AG20443 (cell line): ENCODE data around the gene CEBPB.
"Not testable (repeated sequence)": the region's sequence is repeated elsewhere in the genome, so short reads cannot be mapped to it uniquely, and the experiment has no call there.

Experiments
- DNase-seq: peaks from one replicate; pipeline ENCODE4 v3.0.0; 2012; ENCODE audit warnings: low spot score, mixed read lengths

CEBPB gene

GRCh38 chr20:50170549-50171220 is 19.9 kb upstream of the CEBPB start:
- no peak for DNase-seq

GRCh38 chr20:50172347-50173013 is 18.1 kb upstream of the CEBPB start:
- DNase-seq = peak; percentile 92

- no peak for DNase-seq
Measured at GRCh38 chr20:50174456-50174855, 16.2 kb upstream of the CEBPB start.

GRCh38 chr20:50175938-50176933 is 14.4 kb upstream of the CEBPB start:
- DNase-seq = no peak

DNA sequence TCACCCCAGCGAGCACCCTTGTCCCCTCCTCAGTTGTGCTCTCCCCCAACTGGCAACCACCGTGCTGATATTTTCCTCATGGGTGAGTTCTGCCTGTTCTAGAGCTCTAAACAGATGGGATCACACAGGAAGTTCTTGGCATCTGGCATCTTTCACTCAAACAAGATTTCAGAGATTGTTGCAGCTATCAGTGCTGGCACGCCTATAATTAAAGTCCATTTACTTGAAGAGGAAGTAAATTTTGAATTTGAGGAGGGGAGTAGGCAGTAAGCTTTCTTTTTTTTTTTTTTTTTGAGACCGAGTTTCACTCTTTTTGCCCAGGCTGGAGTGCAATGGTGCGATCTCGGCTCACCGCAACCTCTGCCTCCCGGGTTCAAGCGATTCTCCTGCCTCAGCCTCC is 12.0 kb upstream of the CEBPB start:
- DNase-seq = not testable (repeated sequence)

- no peak for DNase-seq
Measured at GRCh38 chr20:50181344-50181743, 9.3 kb upstream of the CEBPB start.

DNA sequence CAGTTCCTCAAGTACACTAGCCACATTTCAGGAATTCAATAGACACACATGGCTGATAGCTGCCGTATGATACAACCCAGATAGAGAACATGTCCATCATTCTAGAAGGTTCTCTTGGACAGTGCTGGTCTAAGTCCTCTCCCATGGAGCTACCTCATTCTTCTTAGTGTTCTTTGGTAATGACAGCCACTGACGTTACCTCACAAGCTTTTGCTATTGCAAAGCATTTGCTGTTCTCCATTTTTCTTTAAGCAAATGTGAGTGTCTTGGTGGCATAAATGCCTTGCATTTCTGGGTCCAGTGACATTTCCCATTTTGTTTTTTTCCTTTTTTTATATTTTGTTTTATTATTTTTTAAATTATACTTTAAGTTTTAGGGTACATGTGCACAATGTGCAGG is 8.3 kb upstream of the CEBPB start:
- DNase-seq = no peak

GRCh38 chr20:50185426-50185825 is 5.2 kb upstream of the CEBPB start:
- DNase-seq = no peak

GRCh38 chr20:50186151-50186885 is 4.3 kb upstream of the CEBPB start:
- DNase-seq = peak; percentile 80

GRCh38 chr20:50186987-50187402 is 3.6 kb upstream of the CEBPB start:
- DNase-seq = no peak

- DNase-seq = peak; percentile 45
Measured at GRCh38 chr20:50187403-50188051, 3.1 kb upstream of the CEBPB start.

DNA sequence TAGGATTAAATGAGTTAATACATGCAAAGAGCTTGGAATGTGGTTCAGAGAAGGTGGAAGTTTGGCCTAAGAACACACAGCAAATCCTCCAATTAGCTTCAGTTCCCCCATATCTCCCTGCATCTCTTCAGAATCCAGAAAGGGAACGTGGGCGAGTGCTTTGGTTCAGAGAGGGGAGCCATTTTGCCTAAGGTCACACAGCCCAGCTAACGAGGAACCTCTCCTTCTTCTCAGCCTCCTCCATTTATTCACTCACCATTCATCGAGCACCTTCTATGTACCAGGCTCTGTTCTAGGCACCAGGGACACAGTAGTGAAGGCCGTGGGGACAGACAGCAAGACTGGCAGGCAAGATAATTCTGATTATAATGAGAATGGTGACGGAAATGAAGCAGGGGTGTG is 2.3 kb upstream of the CEBPB start:
- no peak for DNase-seq

DNA sequence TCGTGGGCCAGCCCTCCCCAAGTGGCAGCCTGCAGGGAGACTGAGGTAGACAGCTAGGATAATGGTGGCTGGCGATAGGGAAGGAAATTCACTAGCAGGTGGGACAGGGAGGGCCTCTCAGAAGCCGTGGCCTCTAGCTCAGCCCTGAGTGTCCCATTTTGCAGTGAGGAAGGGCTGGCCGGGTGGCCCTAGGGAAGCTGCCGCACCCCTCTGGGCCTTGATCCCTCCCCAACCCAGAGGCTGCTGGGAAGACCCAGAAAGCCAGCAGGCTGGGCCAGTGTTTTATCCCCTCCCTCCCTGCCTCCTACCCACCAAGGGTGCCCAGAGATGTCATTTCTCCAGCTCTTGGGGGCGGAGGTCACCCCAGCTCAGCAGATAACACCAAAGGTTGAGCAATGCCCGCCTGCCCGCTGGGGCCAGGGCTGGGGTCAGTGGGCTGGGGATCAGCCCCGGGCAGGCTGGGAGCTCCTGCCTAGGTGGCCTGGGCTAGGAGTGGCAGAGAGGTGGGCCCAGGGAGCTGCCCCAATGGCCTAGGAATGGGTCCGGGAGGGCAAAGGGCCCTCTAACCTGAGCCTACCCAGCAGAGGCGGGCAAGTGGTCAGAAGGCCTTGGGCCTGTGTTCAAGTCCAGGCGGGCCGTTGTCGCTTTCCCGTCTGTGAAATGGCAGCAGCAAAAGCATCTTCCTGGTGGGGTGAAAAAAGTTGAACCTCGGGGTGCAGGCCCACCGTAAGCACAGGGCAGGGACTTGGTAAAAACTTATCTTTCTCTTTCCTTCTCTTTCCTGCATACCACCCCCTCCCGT is 1.6 kb upstream of the CEBPB start:
- DNase-seq = no peak

- DNase-seq = no peak
Measured at GRCh38 chr20:50189681-50190250, 864 bp upstream of the CEBPB start.

DNA sequence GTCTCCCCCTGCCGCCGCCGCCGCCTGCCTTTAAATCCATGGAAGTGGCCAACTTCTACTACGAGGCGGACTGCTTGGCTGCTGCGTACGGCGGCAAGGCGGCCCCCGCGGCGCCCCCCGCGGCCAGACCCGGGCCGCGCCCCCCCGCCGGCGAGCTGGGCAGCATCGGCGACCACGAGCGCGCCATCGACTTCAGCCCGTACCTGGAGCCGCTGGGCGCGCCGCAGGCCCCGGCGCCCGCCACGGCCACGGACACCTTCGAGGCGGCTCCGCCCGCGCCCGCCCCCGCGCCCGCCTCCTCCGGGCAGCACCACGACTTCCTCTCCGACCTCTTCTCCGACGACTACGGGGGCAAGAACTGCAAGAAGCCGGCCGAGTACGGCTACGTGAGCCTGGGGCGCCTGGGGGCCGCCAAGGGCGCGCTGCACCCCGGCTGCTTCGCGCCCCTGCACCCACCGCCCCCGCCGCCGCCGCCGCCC is 474 bp downstream of the CEBPB start:
- no peak for DNase-seq

DNA sequence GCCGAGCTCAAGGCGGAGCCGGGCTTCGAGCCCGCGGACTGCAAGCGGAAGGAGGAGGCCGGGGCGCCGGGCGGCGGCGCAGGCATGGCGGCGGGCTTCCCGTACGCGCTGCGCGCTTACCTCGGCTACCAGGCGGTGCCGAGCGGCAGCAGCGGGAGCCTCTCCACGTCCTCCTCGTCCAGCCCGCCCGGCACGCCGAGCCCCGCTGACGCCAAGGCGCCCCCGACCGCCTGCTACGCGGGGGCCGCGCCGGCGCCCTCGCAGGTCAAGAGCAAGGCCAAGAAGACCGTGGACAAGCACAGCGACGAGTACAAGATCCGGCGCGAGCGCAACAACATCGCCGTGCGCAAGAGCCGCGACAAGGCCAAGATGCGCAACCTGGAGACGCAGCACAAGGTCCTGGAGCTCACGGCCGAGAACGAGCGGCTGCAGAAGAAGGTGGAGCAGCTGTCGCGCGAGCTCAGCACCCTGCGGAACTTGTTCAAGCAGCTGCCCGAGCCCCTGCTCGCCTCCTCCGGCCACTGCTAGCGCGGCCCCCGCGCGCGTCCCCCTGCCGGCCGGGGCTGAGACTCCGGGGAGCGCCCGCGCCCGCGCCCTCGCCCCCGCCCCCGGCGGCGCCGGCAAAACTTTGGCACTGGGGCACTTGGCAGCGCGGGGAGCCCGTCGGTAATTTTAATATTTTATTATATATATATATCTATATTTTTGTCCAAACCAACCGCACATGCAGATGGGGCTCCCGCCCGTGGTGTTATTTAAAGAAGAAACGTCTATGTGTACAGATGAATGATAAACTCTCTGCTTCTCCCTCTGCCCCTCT is 1.1 kb downstream of the CEBPB start:
- DNase-seq = peak; percentile 45

GRCh38 chr20:50192364-50193198 is 2.0 kb downstream of the CEBPB start:
- peak; percentile 82 for DNase-seq

DNA sequence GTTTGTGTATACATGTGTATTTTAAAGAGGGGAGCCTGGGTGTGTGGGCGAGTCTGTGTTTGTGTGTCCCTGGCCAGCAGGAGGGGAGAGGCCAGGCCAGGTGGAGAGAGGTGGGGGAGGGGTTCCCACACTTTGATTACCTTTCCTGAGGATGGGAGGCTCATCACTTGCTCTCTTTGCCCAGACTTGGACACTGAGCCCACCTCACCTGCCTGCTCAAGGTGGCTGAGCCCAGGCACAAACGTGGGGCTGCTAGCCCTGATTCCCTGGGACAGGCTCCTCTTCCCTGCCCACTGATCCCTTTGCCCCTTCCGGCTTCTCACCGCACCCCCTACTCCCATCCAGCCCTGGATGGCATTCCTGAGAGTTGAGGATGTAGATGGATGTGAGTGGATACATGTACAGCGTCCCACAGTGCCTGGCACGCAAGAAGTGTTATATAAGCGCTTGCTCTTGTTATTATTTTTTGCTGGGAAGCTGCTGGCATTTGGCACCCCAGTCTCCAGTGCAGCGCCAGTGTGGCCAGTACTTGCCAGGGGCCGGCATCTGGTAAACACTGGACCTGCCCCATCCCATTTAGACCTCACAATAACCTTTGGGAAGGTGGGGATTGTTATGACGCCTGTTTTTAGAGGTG is 2.7 kb downstream of the CEBPB start:
- peak; percentile 47 for DNase-seq
